ENCODE results near the gene ORAI2. TPM values are rescaled to one million over a fixed set of nuclear protein-coding genes. Genes with fewer than 3 reads are reported as not detected.
A peak's percentile ranks its signal among the peaks of the same experiment; 100 is the strongest.

The ORAI2 gene
- polyA plus RNA-seq, 2 of the 4 experiments (the other 2 are of a cell fraction) = 12.8 to 22.1 TPM

DNA sequence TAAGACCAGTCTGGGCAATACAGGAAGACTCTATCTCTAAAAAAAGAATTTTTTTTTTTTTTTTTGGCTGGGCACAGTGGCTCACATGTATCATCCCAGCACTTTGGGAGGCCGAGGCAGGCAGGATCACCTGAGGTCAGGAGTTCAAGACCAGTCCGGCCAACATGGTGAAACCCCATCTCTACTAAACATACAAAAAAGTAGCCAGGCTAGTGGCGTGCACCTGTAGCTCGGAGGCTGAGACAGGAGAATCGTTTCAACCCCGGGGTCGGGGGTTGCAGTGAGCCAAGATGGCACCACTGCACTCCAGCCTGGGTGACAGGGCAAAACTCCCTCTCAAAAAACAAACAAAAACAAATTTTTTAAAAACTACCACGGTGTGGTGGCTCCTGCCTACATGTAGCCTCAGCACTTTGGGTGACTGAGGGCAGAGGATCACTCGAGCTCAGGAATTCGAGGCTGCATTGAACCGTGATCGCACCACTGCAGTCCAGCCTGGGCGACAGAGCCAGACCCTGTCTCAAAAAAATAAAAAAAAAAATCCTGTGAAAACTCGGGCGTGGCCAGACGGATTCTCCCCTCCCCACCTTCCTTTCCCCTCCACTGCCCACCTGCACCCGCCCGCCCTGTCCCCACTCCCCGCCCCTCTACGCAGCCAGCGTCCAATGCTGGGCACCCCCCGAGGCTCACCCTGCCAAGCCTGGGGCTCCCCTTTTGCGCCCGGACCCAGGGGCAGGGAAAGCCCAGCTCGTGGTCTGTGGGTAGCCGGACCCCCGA is 745 bp upstream of the ORAI2 start:
- 70% methylated on average over 16 of the region's 27 CpGs for WGBS (ENCODE audit: missing lambda C conversion rate)
- ATAC-seq = peak in 1 of 2 experiments; percentile 25; a peak in 4 of 6 replicates
- DNase-seq (ENCODE audit: low read depth in 1 of 2, low spot score in 1 of 2) = no peak
- TF ChIP-seq MAZ (IDR thresholded peaks at IDR 0.05; ENCODE audit: borderline replicate concordance, low read depth, low read length) (no peak), NR3C1 (IDR thresholded peaks at IDR 0.05) (no peak), EHF (CRISPR knock-in tag; IDR thresholded peaks at IDR 0.05) (no peak), CBX2 (IDR thresholded peaks at IDR 0.05; ENCODE audit: borderline replicate concordance, low read depth) (no peak)
- H3K4me2 ChIP-seq = peak overlapping the region; percentile 91
- FAIRE-seq = no peak
- peak overlapping the region; percentile 89 for H3K4me3 ChIP-seq
- ChIA-PET POLR2A (interaction anchor here (1.1 to 1.8 kb wide), 2 partner anchors 20 to 31 kb away, joined by 4 to 10 read pairs; no protein-coding TSS in a partner anchor), CTCF (interaction anchor here (0.6 to 1.6 kb wide), 3 partner anchors 20 to 32 kb away, joined by 3 read pairs; no protein-coding TSS in a partner anchor)
- H3K27ac ChIP-seq = peak overlapping the region; percentile 85 to 98
- H3K9me3 ChIP-seq = no peaks in the 10 kb centered on the region
- H3K4me1 ChIP-seq = peaks cover 30% of the 10 kb centered on the region

DNA sequence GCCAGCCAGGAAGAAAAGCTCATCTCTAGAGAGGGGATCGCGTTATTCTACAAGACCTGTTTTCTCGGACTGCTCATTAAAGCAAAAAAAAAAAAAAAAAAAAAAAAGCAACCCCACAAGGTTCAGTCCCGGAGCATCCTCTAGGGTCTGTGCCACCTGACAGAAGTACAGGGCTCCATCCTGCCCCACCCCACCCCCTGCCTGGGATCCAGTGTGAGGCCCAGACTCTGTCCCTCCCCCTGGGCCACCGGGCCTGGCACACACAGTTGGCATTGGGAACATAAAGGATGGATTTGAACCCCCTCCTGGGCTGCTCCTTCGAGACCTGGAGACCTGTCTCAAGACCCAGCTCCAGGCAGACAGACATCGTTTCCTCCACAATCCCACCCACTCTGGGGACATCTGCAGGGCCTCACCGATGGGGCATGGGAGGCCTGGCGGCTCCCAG is 688 bp downstream of the ORAI2 start:
- Histone ChIP-seq H3K4me1 (peaks cover 30% of the 10 kb centered on the region), H3K9me3 (no peaks in the 10 kb centered on the region), H3K4me3 (peak overlapping the region; percentile 89), H3K4me2 (peak overlapping the region; percentile 91), H3K27ac (peak overlapping the region; percentile 85 to 98)
- ChIA-PET CTCF (interaction anchor here (0.9 to 1.9 kb wide), 5 partner anchors 16 to 33 kb away, joined by 3 to 7 read pairs (median 3); no protein-coding TSS in a partner anchor), POLR2A (interaction anchor here (0.6 to 1.8 kb wide), 4 partner anchors 9 to 38 kb away, joined by 3 to 22 read pairs (median 7); partner anchors contain the start of gene PRKRIP1)
- FAIRE-seq (no peak), DNase-seq (ENCODE audit: low read depth in 1 of 2, low spot score in 1 of 2) (peak in 1 of 2 experiments; percentile 41), ATAC-seq (peak; percentile 54 to 61)
- TF ChIP-seq, protein P1, sequence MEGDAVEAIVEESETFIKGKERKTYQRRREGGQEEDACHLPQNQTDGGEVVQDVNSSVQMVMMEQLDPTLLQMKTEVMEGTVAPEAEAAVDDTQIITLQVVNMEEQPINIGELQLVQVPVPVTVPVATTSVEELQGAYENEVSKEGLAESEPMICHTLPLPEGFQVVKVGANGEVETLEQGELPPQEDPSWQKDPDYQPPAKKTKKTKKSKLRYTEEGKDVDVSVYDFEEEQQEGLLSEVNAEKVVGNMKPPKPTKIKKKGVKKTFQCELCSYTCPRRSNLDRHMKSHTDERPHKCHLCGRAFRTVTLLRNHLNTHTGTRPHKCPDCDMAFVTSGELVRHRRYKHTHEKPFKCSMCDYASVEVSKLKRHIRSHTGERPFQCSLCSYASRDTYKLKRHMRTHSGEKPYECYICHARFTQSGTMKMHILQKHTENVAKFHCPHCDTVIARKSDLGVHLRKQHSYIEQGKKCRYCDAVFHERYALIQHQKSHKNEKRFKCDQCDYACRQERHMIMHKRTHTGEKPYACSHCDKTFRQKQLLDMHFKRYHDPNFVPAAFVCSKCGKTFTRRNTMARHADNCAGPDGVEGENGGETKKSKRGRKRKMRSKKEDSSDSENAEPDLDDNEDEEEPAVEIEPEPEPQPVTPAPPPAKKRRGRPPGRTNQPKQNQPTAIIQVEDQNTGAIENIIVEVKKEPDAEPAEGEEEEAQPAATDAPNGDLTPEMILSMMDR (IDR thresholded peaks at IDR 0.05) = no peak
- TF ChIP-seq, protein P2, sequence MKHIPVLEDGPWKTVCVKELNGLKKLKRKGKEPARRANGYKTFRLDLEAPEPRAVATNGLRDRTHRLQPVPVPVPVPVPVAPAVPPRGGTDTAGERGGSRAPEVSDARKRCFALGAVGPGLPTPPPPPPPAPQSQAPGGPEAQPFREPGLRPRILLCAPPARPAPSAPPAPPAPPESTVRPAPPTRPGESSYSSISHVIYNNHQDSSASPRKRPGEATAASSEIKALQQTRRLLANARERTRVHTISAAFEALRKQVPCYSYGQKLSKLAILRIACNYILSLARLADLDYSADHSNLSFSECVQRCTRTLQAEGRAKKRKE (CRISPR knock-in tag; IDR thresholded peaks at IDR 0.05; ENCODE audit: low read depth) = no peak
- TF ChIP-seq JUN (IDR thresholded peaks at IDR 0.05) (no peak), RCOR1 (IDR thresholded peaks at IDR 0.05; ENCODE audit: low read depth, low read length) (no peak), BHLHE40 (IDR thresholded peaks at IDR 0.05; ENCODE audit: low read depth, low read length) (no peak), KDM5A (IDR thresholded peaks at IDR 0.05) (no peak)
- TF ChIP-seq, protein P3, sequence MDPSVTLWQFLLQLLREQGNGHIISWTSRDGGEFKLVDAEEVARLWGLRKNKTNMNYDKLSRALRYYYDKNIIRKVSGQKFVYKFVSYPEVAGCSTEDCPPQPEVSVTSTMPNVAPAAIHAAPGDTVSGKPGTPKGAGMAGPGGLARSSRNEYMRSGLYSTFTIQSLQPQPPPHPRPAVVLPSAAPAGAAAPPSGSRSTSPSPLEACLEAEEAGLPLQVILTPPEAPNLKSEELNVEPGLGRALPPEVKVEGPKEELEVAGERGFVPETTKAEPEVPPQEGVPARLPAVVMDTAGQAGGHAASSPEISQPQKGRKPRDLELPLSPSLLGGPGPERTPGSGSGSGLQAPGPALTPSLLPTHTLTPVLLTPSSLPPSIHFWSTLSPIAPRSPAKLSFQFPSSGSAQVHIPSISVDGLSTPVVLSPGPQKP (IDR thresholded peaks at IDR 0.05; ENCODE audit: low read depth, low read length) = no peak
- 40% methylated on average over 9 of the region's 9 CpGs for WGBS (ENCODE audit: missing lambda C conversion rate)

DNA sequence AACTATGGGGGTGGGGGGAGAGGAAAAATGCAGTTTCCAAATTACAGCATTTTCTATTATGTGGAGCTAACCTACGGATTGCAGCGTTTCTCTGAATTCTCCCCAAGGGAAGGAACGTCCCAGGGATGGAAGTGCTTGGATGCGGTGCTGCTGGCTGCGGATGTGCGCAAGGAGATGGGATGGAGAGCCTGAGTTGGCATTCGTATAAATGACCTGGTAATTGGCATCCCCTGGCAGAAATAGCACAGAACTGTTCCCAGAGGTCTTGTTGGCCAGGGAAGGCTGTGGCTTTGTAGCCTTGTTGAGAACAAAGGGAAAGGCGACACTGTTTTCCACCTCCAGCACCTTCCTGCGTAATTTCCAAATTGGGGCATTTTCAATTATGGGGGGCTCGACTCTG is 2.7 kb downstream of the ORAI2 start:
- no peak overlapping the region for H3K4me2 ChIP-seq
- FAIRE-seq = no peak
- no peak overlapping the region for H3K27ac ChIP-seq
- WGBS (ENCODE audit: missing lambda C conversion rate) = 92% methylated on average over 10 of the region's 10 CpGs
- ChIA-PET POLR2A (no interaction called here), CTCF (interaction anchor here (1.6 kb wide), 1 partner anchor 45 kb away, joined by 4 read pairs; no protein-coding TSS in a partner anchor)
- TF ChIP-seq ZNF302 (CRISPR knock-in tag; IDR thresholded peaks at IDR 0.05) (no peak), HOXB5 (CRISPR knock-in tag; IDR thresholded peaks at IDR 0.05) (no peak)
- ATAC-seq = no peak
- no peak for DNase-seq (ENCODE audit: low read depth in 1 of 2, low spot score in 1 of 2)
- peaks cover 41% of the 10 kb centered on the region for H3K4me1 ChIP-seq
- H3K9me3 ChIP-seq = no peaks in the 10 kb centered on the region
- H3K4me3 ChIP-seq = no peak overlapping the region
